GM19455 (cell line): ENCODE data around the gene SOBP.
"Not testable (repeated sequence)": the region's sequence is repeated elsewhere in the genome, so short reads cannot be mapped to it uniquely, and the experiment has no call there.

Source experiments
- ATAC-seq: cut with Tn5 transposase; IDR thresholded peaks from one replicate; pipeline ENCODE4 v1.9.1; 2021; ENCODE audit not compliant: unreplicated experiment

SOBP gene

GRCh38 chr6:107489636-107490565 is at the start of gene SOBP:
SOBP (plus strand) TSS chr6:107490117; CDS start chr6:107490617, 500 bp downstream.
- ATAC-seq: no peak

- ATAC-seq: no peak
Measured at GRCh38 chr6:107440936-107441335, 49.0 kb upstream of the SOBP start.

DNA sequence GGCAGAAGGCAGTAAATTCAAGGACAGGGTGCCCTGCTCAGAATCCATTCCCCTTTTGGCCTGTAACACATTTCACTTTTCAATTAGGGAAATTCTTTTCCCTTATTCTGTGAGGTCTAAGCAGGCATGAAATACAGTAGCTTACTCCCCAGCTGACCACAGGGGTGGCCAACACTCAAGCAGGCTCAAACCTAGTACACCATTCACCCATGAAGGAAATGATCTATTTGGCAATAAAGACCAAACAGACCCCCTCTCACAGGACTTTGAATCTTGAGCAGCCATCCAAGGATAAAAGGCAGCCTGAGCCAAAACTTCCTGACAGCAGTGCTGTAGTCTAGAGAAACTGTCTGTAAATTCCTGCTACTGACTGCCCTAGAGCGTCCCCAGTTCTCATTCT is 48.2 kb upstream of the SOBP start:
- ATAC-seq: no peak

DNA sequence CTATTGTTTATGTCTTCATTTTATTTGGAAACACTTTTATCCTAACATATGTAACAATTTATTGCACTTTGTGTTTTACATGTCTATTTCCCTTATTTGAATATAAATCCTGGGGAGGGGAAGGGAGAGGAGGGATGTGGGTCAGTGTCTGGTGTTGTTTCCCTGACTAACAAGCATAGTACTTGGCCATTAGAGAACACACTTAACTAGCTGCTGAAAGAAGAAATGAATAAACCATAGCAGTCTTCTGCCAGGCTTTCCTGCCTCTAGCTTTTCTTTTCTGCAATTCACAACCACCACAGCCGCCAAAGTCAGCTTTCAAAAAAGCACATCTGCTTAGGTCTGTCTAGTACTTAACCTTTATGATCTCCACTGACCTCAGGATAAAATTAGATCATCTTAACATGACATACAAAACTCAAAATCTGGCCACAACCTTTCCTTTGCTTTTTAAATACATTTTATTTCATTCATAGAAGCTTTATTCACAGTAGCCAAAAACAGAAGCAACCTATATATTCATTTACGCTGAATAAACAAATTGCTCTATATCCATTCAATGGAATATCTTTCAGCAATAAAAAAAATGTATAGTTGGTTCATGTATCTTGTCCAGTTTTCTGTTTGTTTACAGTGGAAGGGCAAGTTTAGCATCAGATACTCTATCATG is 46.8 kb upstream of the SOBP start:
- no peak for ATAC-seq

- no peak for ATAC-seq
Measured at GRCh38 chr6:107443608-107444267, 46.2 kb upstream of the SOBP start.

GRCh38 chr6:107444277-107444676 is 45.6 kb upstream of the SOBP start:
- no peak for ATAC-seq

DNA sequence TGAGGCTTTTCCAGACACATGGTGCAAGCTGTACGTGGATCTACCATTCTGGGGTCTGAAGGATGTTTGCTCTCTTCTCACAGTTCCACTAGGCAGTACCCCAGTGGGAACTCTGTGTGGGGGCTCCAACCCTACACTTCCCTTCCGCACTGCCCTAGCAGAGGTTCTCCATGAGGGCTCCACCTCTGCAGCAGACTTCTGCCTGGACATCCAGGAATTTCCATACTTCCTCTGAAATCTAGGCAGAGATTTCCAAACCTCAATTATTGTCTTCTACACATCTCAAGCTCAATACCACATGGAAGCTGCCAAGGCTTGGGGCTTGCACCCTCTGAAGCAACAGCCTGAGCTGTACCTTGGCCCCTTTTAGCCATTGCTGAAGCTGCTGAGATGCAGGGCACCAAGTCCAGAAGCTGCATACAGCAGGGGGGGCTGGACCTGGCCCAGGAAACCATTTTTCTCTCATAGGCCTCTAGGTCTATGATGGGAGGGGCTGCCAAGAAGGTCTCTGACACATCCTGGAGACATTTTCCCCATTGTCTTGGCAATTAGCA is 42.2 kb upstream of the SOBP start:
- no peak for ATAC-seq

- ATAC-seq: no peak
Measured at GRCh38 chr6:107448776-107449175, 41.1 kb upstream of the SOBP start.

DNA sequence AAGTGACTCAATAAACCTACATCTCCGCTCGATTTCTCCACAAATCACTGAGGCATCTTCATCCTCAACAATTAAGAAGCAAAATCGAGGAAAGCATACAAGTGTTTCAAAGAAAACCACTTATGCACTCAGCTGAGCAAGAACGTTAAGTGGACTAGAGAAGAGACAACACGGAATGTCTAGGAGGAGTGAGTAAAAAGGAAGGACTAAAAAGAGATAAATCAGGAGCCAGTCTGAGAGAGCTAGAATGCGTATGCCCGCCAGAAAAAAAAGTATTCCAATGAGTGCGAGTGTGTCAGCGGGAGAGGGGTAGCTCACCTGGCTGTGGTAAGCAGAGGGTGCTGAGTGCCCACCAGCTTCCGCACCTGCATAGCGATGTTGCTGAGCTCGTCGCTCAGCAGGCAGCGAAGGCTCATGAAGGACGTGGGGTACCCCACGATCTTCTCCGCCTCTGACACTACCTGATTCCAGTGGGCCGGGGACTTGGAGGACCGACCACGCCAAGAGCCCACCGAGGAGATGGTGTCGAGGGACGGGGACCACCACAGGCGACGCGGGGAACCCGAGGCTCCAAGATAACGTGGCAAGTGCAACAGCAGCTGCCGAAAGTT is 31.1 kb upstream of the SOBP start:
- ATAC-seq: peak; percentile 34

- peak; percentile 95 for ATAC-seq
Measured at GRCh38 chr6:107459283-107460082, 30.4 kb upstream of the SOBP start, which contains the start of gene PDSS2. PDSS2 (minus strand) TSS chr6:107459564; CDS start chr6:107459285, 279 bp downstream.

- ATAC-seq: no peak
Measured at GRCh38 chr6:107460083-107460631, 29.8 kb upstream of the SOBP start.

- ATAC-seq: no peak
Measured at GRCh38 chr6:107466062-107466461, 23.9 kb upstream of the SOBP start.

GRCh38 chr6:107470364-107470763 is 19.6 kb upstream of the SOBP start:
- no peak for ATAC-seq

DNA sequence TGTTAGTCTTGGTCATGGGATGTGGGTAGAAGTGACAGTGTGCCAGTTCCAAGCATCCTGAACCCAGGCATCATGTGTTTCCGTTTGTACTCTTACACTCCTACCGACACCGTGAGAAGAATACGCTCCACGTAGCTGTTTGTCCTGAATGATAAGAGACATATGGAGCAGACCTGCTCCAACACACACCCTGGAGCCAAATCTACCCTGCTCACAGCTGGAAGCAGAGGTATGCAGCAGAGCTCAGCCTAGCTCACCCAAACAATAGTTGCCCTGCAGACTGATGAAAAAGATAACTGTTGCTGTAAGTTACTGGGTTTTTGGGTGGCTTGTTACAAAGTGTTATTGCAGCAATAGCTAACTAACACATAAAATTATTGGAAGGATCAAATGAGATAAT is 16.3 kb upstream of the SOBP start:
- ATAC-seq: no peak

- not testable (repeated sequence) for ATAC-seq
Measured at GRCh38 chr6:107475360-107475759, 14.6 kb upstream of the SOBP start.

- not testable (repeated sequence) for ATAC-seq
Measured at GRCh38 chr6:107475826-107476225, 14.1 kb upstream of the SOBP start.

DNA sequence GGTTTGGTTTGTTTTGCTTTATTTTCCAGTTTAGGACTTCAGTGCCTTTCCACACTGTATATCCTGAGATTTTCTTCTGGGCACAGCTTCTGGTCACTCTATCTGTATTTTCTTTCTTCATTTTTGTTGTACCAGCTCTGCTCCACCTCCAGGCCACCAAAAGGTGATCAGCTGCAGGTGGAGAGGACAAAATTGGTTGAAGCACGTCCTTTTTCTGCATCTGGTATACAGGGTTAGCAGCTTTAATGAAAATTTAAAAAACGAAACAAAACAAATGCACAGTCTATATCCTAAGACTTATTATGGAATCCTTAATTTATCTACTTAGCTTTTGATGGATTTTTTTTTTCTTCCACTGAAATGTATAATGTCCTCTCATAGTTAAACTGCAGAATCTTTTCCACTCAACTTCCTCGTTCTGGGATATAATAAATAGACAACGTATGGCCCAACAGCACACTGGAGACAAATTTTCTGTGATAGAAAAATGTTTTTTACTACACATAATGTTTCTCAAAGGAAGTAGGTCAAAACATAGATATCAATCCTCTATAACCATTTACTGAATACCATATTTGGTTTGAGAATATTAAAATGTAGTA is 10.7 kb upstream of the SOBP start:
- no peak for ATAC-seq

- no peak for ATAC-seq
Measured at GRCh38 chr6:107485157-107485556, 4.8 kb upstream of the SOBP start.

DNA sequence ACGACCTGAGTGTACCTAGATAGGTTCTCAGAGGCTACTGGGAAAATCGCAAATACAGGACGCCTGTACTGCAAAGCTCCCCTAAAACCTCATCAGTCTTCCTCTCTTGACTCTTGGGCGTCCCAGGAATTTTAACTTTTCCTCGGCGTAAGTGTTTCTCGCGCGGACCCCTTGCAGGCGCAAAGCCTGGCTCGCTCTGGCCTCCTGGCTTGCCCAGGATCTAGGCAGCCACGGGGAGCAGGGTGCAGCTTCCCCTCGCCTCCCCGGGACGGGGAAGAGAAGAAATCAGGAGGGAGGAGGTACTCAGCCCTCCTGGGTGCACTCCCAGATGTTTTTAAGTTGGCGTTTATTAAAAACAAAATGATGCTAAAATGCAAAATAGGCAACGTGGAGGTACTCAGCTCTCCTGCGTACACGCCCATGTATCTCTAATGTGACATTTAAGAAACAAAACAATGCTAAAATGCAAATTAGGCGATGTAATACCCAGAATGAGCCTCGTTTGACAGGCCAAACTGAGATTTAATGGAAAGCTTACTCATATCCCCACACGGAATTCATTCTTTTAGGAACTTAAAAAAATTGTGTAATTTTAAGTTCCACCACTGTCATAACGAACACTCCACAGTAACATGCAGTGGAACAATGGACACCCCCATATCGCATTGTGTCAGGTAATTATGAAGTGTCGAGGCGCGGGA is 1.6 kb upstream of the SOBP start:
- no peak for ATAC-seq
